B cell (primary cell): Measurements from ENCODE around the gene KLHL10. TPM values are rescaled to one million over a fixed set of nuclear protein-coding genes. Genes with fewer than 3 reads are reported as not detected.

Experiments used
- ATAC-seq: fragments of 200-7000 bp; cut with Tn5 transposase; one replicate; pipeline ENCODE4 v1.10.0; 2021; ENCODE audit warnings: low read depth, mild to moderate bottlenecking, moderate number of reproducible peaks, moderate library complexity
- CTCF ChIA-PET: fragments of 350-600 bp; sonication (Branson Sonifier 250); formaldehyde crosslinking; loops from one replicate; lab custom pipeline; 2021; ENCODE audit warnings: antibody characterized with exemption, inconsistent platforms; lab: Charles Lee
- POLR2A ChIA-PET: fragments of 350-600 bp; sonication (Branson Sonifier 250); formaldehyde crosslinking; loops from one replicate; lab custom pipeline; 2021; ENCODE audit warnings: antibody characterized with exemption; lab: Charles Lee
- DNase-seq: peaks from one replicate; pipeline ENCODE4 v3.0.0; 2013
- H2AFZ ChIP-seq: 2 replicates; pipeline ENCODE4 v1.6.1; 2012; ENCODE audit warnings: mild to moderate bottlenecking, low read depth, low read length; ENCODE audit not compliant: insufficient read depth, poor library complexity, severe bottlenecking
- H3K27ac ChIP-seq, 2 donors: 1 replicate in 1 of 2; 2 replicates in 1 of 2; pipeline ENCODE4 v1.5.1; 2012 to 2013; ENCODE audit warnings: low read length in 2 of 2, mild to moderate bottlenecking in 2 of 2, moderate library complexity in 1 of 2
- H3K27me3 ChIP-seq, 4 experiments: fragments of 200-600 bp in 1 of 4; sonication (generic) in 1 of 4; replicated peaks in 1 of 4; 1 replicate in 2 of 4; 2 replicates in 2 of 4; pipeline versions ENCODE4 v1.6.1 to v1.7.0; 2013 to 2016; ENCODE audit warnings: low read length in 3 of 4, mild to moderate bottlenecking in 2 of 4, mixed read lengths in 1 of 4, moderate library complexity in 1 of 4; ENCODE audit not compliant: insufficient read depth in 4 of 4, control insufficient read depth in 3 of 4; ENCODE audit errors: control extremely low read depth in 1 of 4
- H3K36me3 ChIP-seq, 2 experiments: replicated peaks in 1 of 2; 1 replicate in 1 of 2; 2 replicates in 1 of 2; pipeline versions ENCODE4 v1.6.1 to v1.7.1; 2013; ENCODE audit warnings: low read length in 1 of 2; ENCODE audit not compliant: insufficient read depth in 2 of 2, control insufficient read depth in 1 of 2; ENCODE audit errors: control extremely low read depth in 1 of 2, extremely low read depth in 1 of 2
- H3K4me1 ChIP-seq, 2 donors: fragments of 200-600 bp in 1 of 2; sonication (generic) in 1 of 2; 1 replicate in 1 of 2; 2 replicates in 1 of 2; pipeline versions ENCODE4 v1.5.1 to v1.6.1; 2013 to 2017; ENCODE audit warnings: low read length in 2 of 2; ENCODE audit not compliant: control insufficient read depth in 2 of 2, insufficient read depth in 2 of 2
- H3K4me2 ChIP-seq: replicated peaks from 2 replicates; pipeline ENCODE3; 2012; ENCODE audit warnings: mild to moderate bottlenecking, low read depth, low read length; ENCODE audit not compliant: poor library complexity, severe bottlenecking
- H3K4me3 ChIP-seq, 5 experiments: fragments of 200-600 bp in 1 of 5; sonication (generic) in 1 of 5; 1 replicate in 3 of 5; 2 replicates in 2 of 5; pipeline versions ENCODE4 v1.5.1 to v1.7.0; 2011 to 2016; ENCODE audit warnings: low read length in 4 of 5, mild to moderate bottlenecking in 4 of 5, low read depth in 2 of 5, control low read depth in 1 of 5, moderate library complexity in 1 of 5; ENCODE audit not compliant: insufficient read depth in 1 of 5; ENCODE audit errors: control extremely low read depth in 1 of 5, extremely low read depth in 1 of 5
- H3K79me2 ChIP-seq: fragments of 200-600 bp; sonication (generic); one replicate; pipeline ENCODE4 v1.6.0; 2016; ENCODE audit warnings: low read length; ENCODE audit not compliant: control insufficient read depth, insufficient read depth
- H3K9ac ChIP-seq: fragments of 200-600 bp; sonication (generic); 2 replicates; pipeline ENCODE4 v1.6.1; 2017; ENCODE audit warnings: mild to moderate bottlenecking, low read length, moderate library complexity
- H3K9me3 ChIP-seq, 3 donors: one replicate each; pipeline versions ENCODE4 v1.6.1 to v1.7.1; 2013; ENCODE audit warnings: low read length in 2 of 3; ENCODE audit not compliant: control insufficient read depth in 2 of 3, insufficient read depth in 1 of 3; ENCODE audit errors: control extremely low read depth in 1 of 3
- H4K20me1 ChIP-seq: 2 replicates; pipeline ENCODE4 v1.6.0; 2012; ENCODE audit warnings: mild to moderate bottlenecking, low read length; ENCODE audit not compliant: insufficient read depth, control insufficient read depth, poor library complexity, severe bottlenecking
- H3K27ac Mint-ChIP-seq: one replicate; pipeline ENCODE4 v1.8.0; 2021; ENCODE audit warnings: mixed read lengths
- H3K27me3 Mint-ChIP-seq: one replicate; pipeline ENCODE4 v1.8.0; 2021; ENCODE audit warnings: mixed read lengths
- H3K4me1 Mint-ChIP-seq: one replicate; pipeline ENCODE4 v1.8.0; 2021; ENCODE audit warnings: mixed read lengths
- H3K4me3 Mint-ChIP-seq: one replicate; pipeline ENCODE4 v1.8.0; 2021; ENCODE audit warnings: mixed read lengths
- H3K9me3 Mint-ChIP-seq: one replicate; pipeline ENCODE4 v1.8.0; 2022; ENCODE audit warnings: mixed read lengths; ENCODE audit not compliant: insufficient read depth
- CTCF ChIP-seq: fragments of 200-600 bp; IDR thresholded peaks from one replicate; pipeline ENCODE4 v1.8.0; 2022; ENCODE audit warnings: antibody characterized with exemption, mild to moderate bottlenecking
- EZH2 ChIP-seq: IDR thresholded peaks from 2 replicates; pipeline ENCODE4 v1.6.1; 2012; ENCODE audit warnings: borderline replicate concordance, low read depth, mild to moderate bottlenecking, moderate library complexity, low read length; ENCODE audit not compliant: insufficient read depth, poor library complexity, severe bottlenecking
- WGBS: methylation state at CpG from one replicate; pipeline ENCODE4 v1.1.5; 2013; ENCODE audit warnings: missing lambda C conversion rate; ENCODE audit not compliant: insufficient coverage; 5-methylcytosine and 5-hydroxymethylcytosine counted together
- intact Hi-C: fragments of 100-400 bp; cut with micrococcal nuclease; formaldehyde crosslinking; loops from one replicate; pipeline ENCODE4 v1.10.0; 2022
- polyA plus RNA-seq: library from polyadenylated mRNA; depleted of rRNA; stranded (reverse); fragments of >200 nt; gene quantifications from 2 replicates; pipeline ENCODE4 v1.2.3, GENCODE V29; 2012
- total RNA-seq, 2 donors: library from RNA; stranded (reverse); fragments of 120-200 nt in 1 of 2; gene quantifications; 1 replicate in 1 of 2; 2 replicates in 1 of 2; pipeline versions ENCODE4 v1.2.3 to v1.2.4, GENCODE V29; 2013 to 2022

Gene KLHL10
- total and polyA plus RNA-seq, 2 donors (not counting 1 experiment from before 2014, with no cell fraction given), result 0.12 to 0.37 TPM

GRCh38 chr17:41880130-41880529, 42.5 kb downstream of the KLHL10 start:
- Histone ChIP-seq H3K4me3 (no peak overlapping the region), H4K20me1 (no peaks in the 10 kb centered on the region), H3K27me3 (no peaks in the 10 kb centered on the region), H3K4me2 (no peak overlapping the region), H3K9ac (no peak overlapping the region), H3K36me3 (peaks cover 4 to 60% of the 10 kb centered on the region in 2 experiments), H2AFZ (no peak overlapping the region), H3K4me1 (no peaks in the 10 kb centered on the region), H3K9me3 (no peaks in the 10 kb centered on the region), H3K79me2 (no peaks in the 10 kb centered on the region), H3K27ac (no peak overlapping the region)
- WGBS, result 100% methylated on average over 1 of the region's 4 CpGs
- H3K27me3 Mint-ChIP-seq, result no peaks in the 10 kb centered on the region
- POLR2A ChIA-PET, result interaction anchor here (0.8 kb wide), 1 partner anchor 412 kb away, joined by 9 read pairs; no protein-coding TSS in a partner anchor
- intact Hi-C loops, result no loop called here
- H3K4me3 Mint-ChIP-seq, result no peak overlapping the region
- ATAC-seq (no peak), DNase-seq (no peak)
- H3K4me1 Mint-ChIP-seq, result peaks cover 3% of the 10 kb centered on the region
- no peaks in the 10 kb centered on the region for H3K9me3 Mint-ChIP-seq
- TF ChIP-seq CTCF, result no peak
- no peak for TF ChIP-seq EZH2
- no peak overlapping the region for H3K27ac Mint-ChIP-seq
- CTCF ChIA-PET, result no interaction called here

- Histone ChIP-seq H3K4me3 (no peak overlapping the region), H3K4me1 (no peaks in the 10 kb centered on the region), H3K79me2 (no peaks in the 10 kb centered on the region), H4K20me1 (no peaks in the 10 kb centered on the region), H3K9ac (no peak overlapping the region), H2AFZ (no peak overlapping the region), H3K27me3 (no peaks in the 10 kb centered on the region), H3K4me2 (no peak overlapping the region), H3K27ac (no peak overlapping the region), H3K9me3 (no peaks in the 10 kb centered on the region), H3K36me3 (peaks cover 10 to 78% of the 10 kb centered on the region in 2 experiments)
- WGBS, result 100% methylated on average over 4 of the region's 6 CpGs
- H3K4me1 Mint-ChIP-seq, result peaks cover 3% of the 10 kb centered on the region
- ATAC-seq (no peak), DNase-seq (no peak)
- H3K27ac Mint-ChIP-seq, result no peak overlapping the region
- intact Hi-C loops, result no loop called here
- H3K27me3 Mint-ChIP-seq, result no peaks in the 10 kb centered on the region
- no peaks in the 10 kb centered on the region for H3K9me3 Mint-ChIP-seq
- CTCF ChIA-PET, result no interaction called here
- no peak overlapping the region for H3K4me3 Mint-ChIP-seq
- POLR2A ChIA-PET, result no interaction called here
- TF ChIP-seq EZH2, result no peak
These were observed 45.1 kb downstream of the KLHL10 start for GRCh38 chr17:41882756-41883155.
